ENCODE results near the gene KEAP1.
A peak's percentile ranks its signal among the peaks of the same experiment; 100 is the strongest.
"Not testable (repeated sequence)": the region's sequence is repeated elsewhere in the genome, so short reads cannot be mapped to it uniquely, and the experiment has no call there.

The KEAP1 gene

GRCh38 chr19:10503002-10503789 lies at the start of gene KEAP1:
TSS of gene KEAP1 (minus strand) at chr19:10503356. CDS start at chr19:10500033, 3,323 bp downstream.
- no peak for TF ChIP-seq CTCF (IDR thresholded peaks at IDR 0.05; ENCODE audit: insufficient read depth, low read length, poor library complexity, severe bottlenecking)
- TF ChIP-seq EZH2phosphoT487 (conservative IDR thresholded peaks at IDR 0.05; ENCODE audit: low read length): no peak
- Histone ChIP-seq H4K20me1 (ENCODE audit: low read depth, low read length) (no peaks in the 10 kb centered on the region), H3K36me3 (ENCODE audit: low read length) (no peaks in the 10 kb centered on the region), H3K9me3 (ENCODE audit: insufficient read depth, low read length) (no peaks in the 10 kb centered on the region), H3K4me3 (ENCODE audit: insufficient read depth, low read length, poor library complexity, severe bottlenecking) (peak within 1 kb of the TSS; percentile 73), H3K4me2 (ENCODE audit: low read depth, low read length, poor library complexity, severe bottlenecking) (peak within 1 kb of the TSS; percentile 72), H3K9me2 (replicated peaks; ENCODE audit: insufficient read depth, low read length) (no peaks in the 10 kb centered on the region), H3K9ac (ENCODE audit: low read length) (peak within 1 kb of the TSS; percentile 87), H3K27ac (ENCODE audit: low read depth, low read length) (peak within 1 kb of the TSS; percentile 83), H3F3A (ENCODE audit: insufficient read depth) (peaks cover 16% of the 10 kb centered on the region), H3K79me2 (ENCODE audit: insufficient read depth, low read length) (peaks cover 38% of the 10 kb centered on the region), H2AFZ (ENCODE audit: low read depth, low read length, severe bottlenecking) (peak within 1 kb of the TSS; percentile 76), H3K27me3 (ENCODE audit: low read length) (no peaks in the 10 kb centered on the region)

- H3K36me3 ChIP-seq (ENCODE audit: low read length): peaks cover 3% of the 10 kb centered on the region; the same call in 1 of the 2 replicates
- no peak for TF ChIP-seq EZH2phosphoT487 (conservative IDR thresholded peaks at IDR 0.05; ENCODE audit: low read length)
- no peak for TF ChIP-seq CTCF (IDR thresholded peaks at IDR 0.05; ENCODE audit: insufficient read depth, low read length, poor library complexity, severe bottlenecking)
- peak overlapping the region; percentile 93 for H3K27ac ChIP-seq (ENCODE audit: low read depth, low read length)
- H3K9ac ChIP-seq (ENCODE audit: low read length): no peak overlapping the region
- no peak overlapping the region for H3K4me2 ChIP-seq (ENCODE audit: low read depth, low read length, poor library complexity, severe bottlenecking)
- no peak overlapping the region for H3K4me3 ChIP-seq (ENCODE audit: insufficient read depth, low read length, poor library complexity, severe bottlenecking)
- H3K79me2 ChIP-seq (ENCODE audit: insufficient read depth, low read length): no peaks in the 10 kb centered on the region
- peaks cover 36% of the 10 kb centered on the region for H3F3A ChIP-seq (ENCODE audit: insufficient read depth)
- H4K20me1 ChIP-seq (ENCODE audit: low read depth, low read length): no peaks in the 10 kb centered on the region; the same call in 1 of the 2 replicates
- no peak overlapping the region for H2AFZ ChIP-seq (ENCODE audit: low read depth, low read length, severe bottlenecking)
- no peaks in the 10 kb centered on the region for H3K9me2 ChIP-seq (replicated peaks; ENCODE audit: insufficient read depth, low read length)
- H3K27me3 ChIP-seq (ENCODE audit: low read length): no peaks in the 10 kb centered on the region
- no peaks in the 10 kb centered on the region for H3K9me3 ChIP-seq (ENCODE audit: insufficient read depth, low read length)
Measured at GRCh38 chr19:10552510-10553053, 49.4 kb upstream of the KEAP1 start.

- Histone ChIP-seq H3K4me2 (ENCODE audit: low read depth, low read length, poor library complexity, severe bottlenecking) (no peak overlapping the region), H3K9me2 (replicated peaks; ENCODE audit: insufficient read depth, low read length) (no peaks in the 10 kb centered on the region), H3K9me3 (ENCODE audit: insufficient read depth, low read length) (no peaks in the 10 kb centered on the region), H3K9ac (ENCODE audit: low read length) (no peak overlapping the region), H3F3A (ENCODE audit: insufficient read depth) (peaks cover 36% of the 10 kb centered on the region), H4K20me1 (ENCODE audit: low read depth, low read length) (no peaks in the 10 kb centered on the region; the same call in 1 of the 2 replicates), H3K4me3 (ENCODE audit: insufficient read depth, low read length, poor library complexity, severe bottlenecking) (no peak overlapping the region), H3K79me2 (ENCODE audit: insufficient read depth, low read length) (no peaks in the 10 kb centered on the region), H3K27me3 (ENCODE audit: low read length) (no peaks in the 10 kb centered on the region), H2AFZ (ENCODE audit: low read depth, low read length, severe bottlenecking) (no peak overlapping the region), H3K36me3 (ENCODE audit: low read length) (peaks cover 3% of the 10 kb centered on the region; the same call in 1 of the 2 replicates), H3K27ac (ENCODE audit: low read depth, low read length) (peak overlapping the region; percentile 93; the same call in 1 of the 2 replicates)
- TF ChIP-seq EZH2phosphoT487 (conservative IDR thresholded peaks at IDR 0.05; ENCODE audit: low read length) (no peak), CTCF (IDR thresholded peaks at IDR 0.05; ENCODE audit: insufficient read depth, low read length, poor library complexity, severe bottlenecking) (peak; percentile 14)
Measured at GRCh38 chr19:10551698-10552301, 48.6 kb upstream of the KEAP1 start.

GRCh38 chr19:10551006-10551405 lies 47.9 kb upstream of the KEAP1 start:
- not testable (repeated sequence) for H3K27ac ChIP-seq (ENCODE audit: low read depth, low read length); H3K9me2 ChIP-seq (replicated peaks; ENCODE audit: insufficient read depth, low read length); H3K36me3 ChIP-seq (ENCODE audit: low read length); H3K4me2 ChIP-seq (ENCODE audit: low read depth, low read length, poor library complexity, severe bottlenecking); H4K20me1 ChIP-seq (ENCODE audit: low read depth, low read length); H2AFZ ChIP-seq (ENCODE audit: low read depth, low read length, severe bottlenecking); H3K4me3 ChIP-seq (ENCODE audit: insufficient read depth, low read length, poor library complexity, severe bottlenecking); H3K9me3 ChIP-seq (ENCODE audit: insufficient read depth, low read length); H3K9ac ChIP-seq (ENCODE audit: low read length); H3K27me3 ChIP-seq (ENCODE audit: low read length); H3K79me2 ChIP-seq (ENCODE audit: insufficient read depth, low read length)
- peaks cover 35% of the 10 kb centered on the region for H3F3A ChIP-seq (ENCODE audit: insufficient read depth)
